ENCODE data around the gene ASB2.

Gene ASB2

DNA sequence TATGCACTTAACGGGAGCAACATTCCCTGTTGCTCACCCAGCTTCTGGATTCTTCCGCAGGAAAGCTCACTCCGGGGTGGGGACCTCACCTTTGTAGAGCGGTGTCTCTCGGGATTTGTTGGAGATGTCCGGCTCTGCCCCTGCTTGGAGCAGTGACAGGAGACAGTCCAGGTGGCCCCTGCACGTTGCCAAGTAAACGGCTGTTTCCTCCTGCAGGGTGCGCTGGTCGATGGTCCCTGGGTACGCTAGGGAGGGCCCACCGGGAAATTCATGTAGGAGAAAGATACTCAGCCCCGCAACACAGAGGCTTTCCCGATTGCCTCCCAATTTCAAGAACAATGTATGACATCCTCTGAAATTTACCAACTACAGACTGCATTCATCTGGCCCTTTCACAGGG lies 23.1 kb downstream of the ASB2 start:
- no peaks in the 10 kb centered on the region for H3K9me3 ChIP-seq (ENCODE audit: control insufficient read depth, insufficient read depth, low read depth, low read length)
- CTCF ChIA-PET = interaction anchor here (0.7 to 1.7 kb wide), 3 partner anchors 11 to 227 kb away, joined by 3 to 15 read pairs (median 4); no protein-coding TSS in a partner anchor
- no peaks in the 10 kb centered on the region for H3K4me1 ChIP-seq (ENCODE audit: control insufficient read depth, insufficient read depth, low read length)
- POLR2A ChIA-PET = no interaction called here
- H3K36me3 ChIP-seq (ENCODE audit: control insufficient read depth in 2 of 2, insufficient read depth in 1 of 2, low read length in 2 of 2) = no peaks in the 10 kb centered on the region
- H3K27ac ChIP-seq (ENCODE audit: extremely low read depth, low read depth, low read length) = no peak overlapping the region
- no peak overlapping the region for H3K4me3 ChIP-seq (ENCODE audit: low read depth, low read length)
- TF ChIP-seq GLIS2 (tag by site-specific recombination; IDR thresholded peaks at IDR 0.05) (0 out of 2 replicates have a peak, but pooled peaks have one; percentile 7), ZNF558 (tag by site-specific recombination; IDR thresholded peaks at IDR 0.05) (no peak)

DNA sequence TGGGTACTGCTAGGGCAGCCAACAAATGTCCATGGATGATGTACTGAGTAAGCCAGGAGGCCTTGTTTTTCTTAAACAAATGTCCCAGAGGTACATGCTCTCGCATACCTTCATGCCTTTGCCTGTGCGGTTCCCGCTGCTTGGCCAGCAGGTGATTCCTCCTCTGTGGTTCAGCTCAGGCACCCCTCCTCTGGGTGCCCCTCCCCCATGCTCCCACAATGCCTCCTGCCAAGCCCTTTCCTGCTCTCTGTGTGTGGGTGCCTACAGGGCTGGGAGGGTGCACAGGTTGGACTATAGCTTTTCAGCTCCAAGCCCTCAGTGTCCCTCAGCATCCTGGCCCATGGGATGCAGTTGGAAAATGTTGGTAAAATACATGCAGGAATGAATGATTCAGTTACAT lies 23.5 kb downstream of the ASB2 start:
- Histone ChIP-seq H3K4me1 (ENCODE audit: control insufficient read depth, insufficient read depth, low read length) (no peaks in the 10 kb centered on the region), H3K36me3 (ENCODE audit: control insufficient read depth in 2 of 2, insufficient read depth in 1 of 2, low read length in 2 of 2) (no peaks in the 10 kb centered on the region), H3K27ac (ENCODE audit: extremely low read depth, low read depth, low read length) (no peak overlapping the region), H3K4me3 (ENCODE audit: low read depth, low read length) (no peak overlapping the region), H3K9me3 (ENCODE audit: control insufficient read depth, insufficient read depth, low read depth, low read length) (no peaks in the 10 kb centered on the region)
- TF ChIP-seq GLIS2 (tag by site-specific recombination; IDR thresholded peaks at IDR 0.05) = 0 out of 2 replicates have a peak, but pooled peaks have one; percentile 7
- no peak for TF ChIP-seq ZNF529 (tag by site-specific recombination; IDR thresholded peaks at IDR 0.05; ENCODE audit: insufficient replicate concordance)
- peak; percentile 58 for TF ChIP-seq GLIS1 (tag by site-specific recombination; IDR thresholded peaks at IDR 0.05)
- TF ChIP-seq ZFHX2 (tag by site-specific recombination; conservative IDR thresholded peaks at IDR 0.05) = 0 out of 2 replicates have a peak, but pooled peaks have one; percentile 7
- TF ChIP-seq ZNF175 (tag by site-specific recombination; IDR thresholded peaks at IDR 0.05) = no peak
- peak; percentile 68 for TF ChIP-seq ZIC2 (tag by site-specific recombination; IDR thresholded peaks at IDR 0.05)
- POLR2A ChIA-PET = no interaction called here
- CTCF ChIA-PET = interaction anchor here (1.2 to 1.7 kb wide), 2 partner anchors 13 to 228 kb away, joined by 3 to 15 read pairs; no protein-coding TSS in a partner anchor

DNA sequence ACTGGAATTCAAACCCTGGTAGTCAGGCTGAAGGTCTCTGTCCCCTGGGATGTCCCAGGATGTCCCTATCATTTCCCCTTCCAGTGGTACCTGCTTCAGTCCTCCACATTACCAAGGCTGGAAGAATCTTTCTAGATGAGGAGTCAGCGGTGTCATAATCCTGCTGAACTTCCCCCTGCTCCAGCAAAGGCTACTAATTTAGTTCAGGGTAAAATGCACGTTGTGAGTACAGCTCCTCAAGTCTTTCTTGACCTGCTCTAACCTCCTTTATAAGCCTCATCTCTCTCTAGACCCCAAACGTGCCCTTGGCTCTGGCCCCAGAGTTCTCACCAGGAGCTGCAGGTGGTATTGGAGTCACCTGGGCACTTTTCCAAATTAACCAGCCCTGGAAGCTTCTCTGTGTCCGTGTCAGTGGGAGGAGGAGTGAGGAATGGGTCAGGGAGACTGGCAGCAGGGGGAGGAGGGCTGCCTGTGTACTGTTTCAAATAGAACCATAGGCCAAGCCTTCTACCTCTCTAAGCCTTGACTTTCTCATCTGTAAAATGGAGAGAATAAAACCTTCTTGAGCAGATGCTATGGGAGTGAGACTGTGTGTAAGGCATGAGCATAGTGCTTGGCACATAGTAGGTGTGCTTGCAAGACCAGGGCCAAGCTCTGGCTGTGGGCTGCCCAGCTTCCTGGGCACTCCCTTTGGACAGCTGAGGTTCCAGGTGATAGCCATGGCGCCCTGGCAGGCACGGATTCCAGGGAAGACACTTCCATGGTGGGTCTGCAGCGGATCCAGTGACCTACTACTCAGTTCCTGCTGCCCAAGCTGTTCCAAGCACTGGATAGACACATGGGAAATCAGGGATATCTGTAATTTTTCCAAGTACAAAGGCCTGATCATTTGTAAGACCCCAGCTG lies 24.5 kb downstream of the ASB2 start:
- POLR2A ChIA-PET = no interaction called here
- CTCF ChIA-PET = interaction anchor here (0.6 to 1.7 kb wide), 6 partner anchors 9 to 229 kb away, joined by 3 to 15 read pairs (median 4); no protein-coding TSS in a partner anchor
- Histone ChIP-seq H3K36me3 (ENCODE audit: control insufficient read depth in 2 of 2, insufficient read depth in 1 of 2, low read length in 2 of 2) (no peaks in the 10 kb centered on the region), H3K4me3 (ENCODE audit: low read depth, low read length) (no peak overlapping the region), H3K27ac (ENCODE audit: extremely low read depth, low read depth, low read length) (no peak overlapping the region), H3K9me3 (ENCODE audit: control insufficient read depth, insufficient read depth, low read depth, low read length) (no peaks in the 10 kb centered on the region), H3K4me1 (ENCODE audit: control insufficient read depth, insufficient read depth, low read length) (no peaks in the 10 kb centered on the region)
- TF ChIP-seq GLIS1 (tag by site-specific recombination; IDR thresholded peaks at IDR 0.05) = peak; percentile 51
- TF ChIP-seq SETDB1 (IDR thresholded peaks at IDR 0.05; ENCODE audit: insufficient read length, low read length) = no peak

DNA sequence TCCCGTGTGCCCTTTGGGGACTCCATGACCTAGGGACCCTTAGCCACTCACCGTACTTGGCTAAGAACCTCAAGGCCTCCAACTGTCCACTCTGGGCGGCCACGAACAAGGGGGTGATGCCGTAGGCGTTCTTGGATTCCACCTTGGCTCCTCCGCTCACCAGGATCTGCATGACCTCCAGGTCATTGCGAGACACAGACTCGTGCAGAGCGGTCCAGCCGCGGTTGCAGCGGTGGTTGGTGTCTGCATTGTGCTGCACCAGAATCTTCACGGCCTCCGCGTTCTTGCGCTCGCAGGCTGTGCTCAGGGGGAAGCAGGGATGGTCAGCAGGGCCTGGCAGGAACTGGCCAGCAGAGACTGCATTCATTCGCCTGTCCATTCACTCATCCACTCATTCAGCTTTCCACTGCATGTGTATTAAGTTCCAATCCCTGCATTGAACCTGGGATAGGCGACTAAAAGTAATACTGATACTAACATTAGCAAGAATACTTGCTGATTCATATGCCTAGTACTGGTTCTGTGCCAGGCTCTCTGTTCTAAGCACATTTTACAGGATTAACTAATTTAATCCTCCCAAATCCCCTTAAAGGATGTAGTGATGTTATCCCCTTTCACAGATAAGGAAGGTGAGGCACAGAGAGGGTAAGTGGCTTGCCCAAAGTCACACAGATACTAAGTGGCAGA lies 25.3 kb downstream of the ASB2 start:
- Histone ChIP-seq H3K36me3 (ENCODE audit: control insufficient read depth in 2 of 2, insufficient read depth in 1 of 2, low read length in 2 of 2) (no peaks in the 10 kb centered on the region), H3K27ac (ENCODE audit: extremely low read depth, low read depth, low read length) (no peak overlapping the region), H3K9me3 (ENCODE audit: control insufficient read depth, insufficient read depth, low read depth, low read length) (no peaks in the 10 kb centered on the region), H3K4me1 (ENCODE audit: control insufficient read depth, insufficient read depth, low read length) (no peaks in the 10 kb centered on the region), H3K4me3 (ENCODE audit: low read depth, low read length) (no peak overlapping the region)
- POLR2A ChIA-PET = no interaction called here
- CTCF ChIA-PET = interaction anchor here (0.6 to 4.6 kb wide), 4 partner anchors 10 to 31 kb away, joined by 3 to 25 read pairs (median 4); no protein-coding TSS in a partner anchor
- no peak for TF ChIP-seq ZNF423 (tag by site-specific recombination; IDR thresholded peaks at IDR 0.05)
- no peak for TF ChIP-seq YY1 (tag by site-specific recombination; IDR thresholded peaks at IDR 0.05)
- TF ChIP-seq, protein P1, sequence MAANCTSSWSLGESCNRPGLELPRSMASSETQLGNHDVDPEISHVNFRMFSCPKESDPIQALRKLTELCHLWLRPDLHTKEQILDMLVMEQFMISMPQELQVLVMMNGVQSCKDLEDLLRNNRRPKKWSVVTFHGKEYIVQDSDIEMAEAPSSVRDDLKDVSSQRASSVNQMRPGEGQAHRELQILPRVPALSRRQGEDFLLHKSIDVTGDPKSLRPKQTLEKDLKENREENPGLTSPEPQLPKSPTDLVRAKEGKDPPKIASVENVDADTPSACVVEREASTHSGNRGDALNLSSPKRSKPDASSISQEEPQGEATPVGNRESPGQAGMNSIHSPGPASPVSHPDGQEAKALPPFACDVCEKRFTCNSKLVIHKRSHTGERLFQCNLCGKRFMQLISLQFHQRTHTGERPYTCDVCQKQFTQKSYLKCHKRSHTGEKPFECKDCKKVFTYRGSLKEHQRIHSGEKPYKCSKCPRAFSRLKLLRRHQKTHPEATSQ (tag by site-specific recombination; IDR thresholded peaks at IDR 0.05) = no peak
- TF ChIP-seq ZNF2 (tag by site-specific recombination; IDR thresholded peaks at IDR 0.05) = no peak
- TF ChIP-seq, protein P2, sequence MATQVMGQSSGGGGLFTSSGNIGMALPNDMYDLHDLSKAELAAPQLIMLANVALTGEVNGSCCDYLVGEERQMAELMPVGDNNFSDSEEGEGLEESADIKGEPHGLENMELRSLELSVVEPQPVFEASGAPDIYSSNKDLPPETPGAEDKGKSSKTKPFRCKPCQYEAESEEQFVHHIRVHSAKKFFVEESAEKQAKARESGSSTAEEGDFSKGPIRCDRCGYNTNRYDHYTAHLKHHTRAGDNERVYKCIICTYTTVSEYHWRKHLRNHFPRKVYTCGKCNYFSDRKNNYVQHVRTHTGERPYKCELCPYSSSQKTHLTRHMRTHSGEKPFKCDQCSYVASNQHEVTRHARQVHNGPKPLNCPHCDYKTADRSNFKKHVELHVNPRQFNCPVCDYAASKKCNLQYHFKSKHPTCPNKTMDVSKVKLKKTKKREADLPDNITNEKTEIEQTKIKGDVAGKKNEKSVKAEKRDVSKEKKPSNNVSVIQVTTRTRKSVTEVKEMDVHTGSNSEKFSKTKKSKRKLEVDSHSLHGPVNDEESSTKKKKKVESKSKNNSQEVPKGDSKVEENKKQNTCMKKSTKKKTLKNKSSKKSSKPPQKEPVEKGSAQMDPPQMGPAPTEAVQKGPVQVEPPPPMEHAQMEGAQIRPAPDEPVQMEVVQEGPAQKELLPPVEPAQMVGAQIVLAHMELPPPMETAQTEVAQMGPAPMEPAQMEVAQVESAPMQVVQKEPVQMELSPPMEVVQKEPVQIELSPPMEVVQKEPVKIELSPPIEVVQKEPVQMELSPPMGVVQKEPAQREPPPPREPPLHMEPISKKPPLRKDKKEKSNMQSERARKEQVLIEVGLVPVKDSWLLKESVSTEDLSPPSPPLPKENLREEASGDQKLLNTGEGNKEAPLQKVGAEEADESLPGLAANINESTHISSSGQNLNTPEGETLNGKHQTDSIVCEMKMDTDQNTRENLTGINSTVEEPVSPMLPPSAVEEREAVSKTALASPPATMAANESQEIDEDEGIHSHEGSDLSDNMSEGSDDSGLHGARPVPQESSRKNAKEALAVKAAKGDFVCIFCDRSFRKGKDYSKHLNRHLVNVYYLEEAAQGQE (tag by site-specific recombination; IDR thresholded peaks at IDR 0.05) = no peak
- TF ChIP-seq ZNF701 (tag by site-specific recombination; IDR thresholded peaks at IDR 0.05) = no peak
- TF ChIP-seq, protein P3, sequence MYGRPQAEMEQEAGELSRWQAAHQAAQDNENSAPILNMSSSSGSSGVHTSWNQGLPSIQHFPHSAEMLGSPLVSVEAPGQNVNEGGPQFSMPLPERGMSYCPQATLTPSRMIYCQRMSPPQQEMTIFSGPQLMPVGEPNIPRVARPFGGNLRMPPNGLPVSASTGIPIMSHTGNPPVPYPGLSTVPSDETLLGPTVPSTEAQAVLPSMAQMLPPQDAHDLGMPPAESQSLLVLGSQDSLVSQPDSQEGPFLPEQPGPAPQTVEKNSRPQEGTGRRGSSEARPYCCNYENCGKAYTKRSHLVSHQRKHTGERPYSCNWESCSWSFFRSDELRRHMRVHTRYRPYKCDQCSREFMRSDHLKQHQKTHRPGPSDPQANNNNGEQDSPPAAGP (tag by site-specific recombination; IDR thresholded peaks at IDR 0.05) = no peak
- no peak for TF ChIP-seq ZSCAN23 (tag by site-specific recombination; IDR thresholded peaks at IDR 0.05)
- TF ChIP-seq ZNF169 (tag by site-specific recombination; IDR thresholded peaks at IDR 0.05) = no peak
- no peak for TF ChIP-seq ZNF354C (tag by site-specific recombination; IDR thresholded peaks at IDR 0.05; ENCODE audit: borderline replicate concordance, low read depth)
- TF ChIP-seq MYNN (tag by site-specific recombination; IDR thresholded peaks at IDR 0.05; ENCODE audit: borderline replicate concordance) = no peak
- no peak for TF ChIP-seq ZNF544 (tag by site-specific recombination; IDR thresholded peaks at IDR 0.05)

All from HEK293 (cell line).